DLD1 (cell line): ENCODE data around the gene RC3H1.
"Not testable (repeated sequence)": the region's sequence is repeated elsewhere in the genome, so short reads cannot be mapped to it uniquely, and the experiment has no call there.

ENCODE experiments used
- in situ Hi-C: cut with HindIII; loops from 2 replicates; pipeline ENCODE4 v1.10.0; 2017; ENCODE audit warnings: low sequenced_read_pairs

The RC3H1 gene

DNA sequence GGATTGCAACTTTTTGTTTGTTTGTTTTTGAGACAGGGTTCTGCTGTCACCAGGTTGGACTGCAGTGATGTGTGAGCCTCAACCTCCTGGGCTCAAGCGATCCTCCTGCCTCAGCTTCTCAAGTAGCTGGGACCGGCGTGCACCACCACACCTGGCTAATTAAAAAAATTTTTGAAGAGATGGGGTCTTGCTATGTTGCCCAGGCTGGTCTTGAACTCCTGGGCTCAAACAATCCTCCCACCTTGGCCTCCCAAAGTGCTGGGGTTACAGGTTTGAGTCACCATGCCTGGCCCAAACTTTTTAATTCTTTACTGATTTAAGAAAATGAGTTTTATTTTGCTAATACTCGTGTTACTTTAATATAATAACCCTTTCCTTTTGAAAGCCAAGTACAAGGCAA, 73.6 kb downstream of the RC3H1 start:
- in situ Hi-C loops: no loop called here

DNA sequence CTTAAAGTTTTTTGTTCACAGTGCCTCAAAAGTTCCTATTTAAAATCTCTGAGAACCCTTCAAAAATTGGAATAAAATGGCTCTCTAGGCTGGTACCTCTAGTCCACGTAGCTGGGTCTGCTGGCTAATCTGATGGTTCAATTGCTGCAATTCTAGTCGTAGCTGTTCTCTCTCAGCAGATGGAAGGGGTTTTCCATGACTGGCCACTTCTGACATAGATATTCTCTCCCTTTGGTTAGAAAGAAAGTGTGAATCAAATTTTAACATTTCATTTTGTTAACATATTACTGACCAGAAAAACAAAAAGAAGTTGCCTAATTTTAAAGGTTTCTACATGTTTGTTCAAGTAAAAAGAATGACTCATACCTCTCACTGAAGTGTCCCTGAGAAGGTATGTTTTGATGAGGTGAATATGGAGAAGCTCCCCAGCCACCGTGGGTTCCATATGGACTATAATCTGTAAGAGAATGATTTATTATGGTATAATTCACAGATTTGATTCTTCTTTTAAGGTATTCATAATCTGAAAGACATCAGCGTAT, 75.7 kb downstream of the RC3H1 start:
- in situ Hi-C loops: no loop called here

DNA sequence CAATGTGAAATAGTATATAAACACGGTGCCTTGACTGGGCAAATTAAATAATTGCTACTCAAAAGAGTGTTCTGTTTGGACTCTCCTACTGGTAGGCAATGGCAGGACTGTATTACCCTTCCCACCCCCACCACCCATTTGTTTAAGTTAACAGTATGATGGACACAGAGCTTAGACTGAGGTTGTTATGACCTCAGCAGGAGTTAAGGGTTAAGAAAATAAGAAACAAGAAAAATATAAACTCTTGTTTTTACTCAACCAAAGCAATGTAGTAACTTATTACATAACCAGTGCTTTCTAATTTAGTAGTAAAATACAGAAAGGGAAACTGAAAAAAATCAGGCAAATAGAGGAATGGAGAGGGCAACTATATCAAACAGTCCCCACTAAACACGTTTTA, 85.1 kb downstream of the RC3H1 start:
- in situ Hi-C loops: no loop called here

DNA sequence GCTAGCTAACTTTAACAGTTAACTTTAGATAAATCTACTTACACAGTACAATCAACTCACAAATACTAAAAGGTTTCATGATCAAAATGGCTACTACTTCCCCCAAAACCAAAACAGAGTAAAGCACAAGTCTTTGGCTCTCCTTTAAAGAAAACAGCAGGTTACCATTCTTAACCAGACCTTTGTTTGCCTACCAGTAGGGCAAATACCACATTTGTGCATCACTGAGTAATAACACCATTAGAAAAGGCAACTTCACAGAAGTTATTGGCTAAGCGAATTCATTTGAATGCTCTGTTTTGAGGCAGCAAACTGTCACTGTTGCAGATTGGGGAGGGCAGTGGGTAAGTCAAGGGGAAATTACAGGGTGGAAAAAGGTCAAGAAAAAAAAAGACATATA, 87.7 kb downstream of the RC3H1 start:
- in situ Hi-C loops: no loop called here

DNA sequence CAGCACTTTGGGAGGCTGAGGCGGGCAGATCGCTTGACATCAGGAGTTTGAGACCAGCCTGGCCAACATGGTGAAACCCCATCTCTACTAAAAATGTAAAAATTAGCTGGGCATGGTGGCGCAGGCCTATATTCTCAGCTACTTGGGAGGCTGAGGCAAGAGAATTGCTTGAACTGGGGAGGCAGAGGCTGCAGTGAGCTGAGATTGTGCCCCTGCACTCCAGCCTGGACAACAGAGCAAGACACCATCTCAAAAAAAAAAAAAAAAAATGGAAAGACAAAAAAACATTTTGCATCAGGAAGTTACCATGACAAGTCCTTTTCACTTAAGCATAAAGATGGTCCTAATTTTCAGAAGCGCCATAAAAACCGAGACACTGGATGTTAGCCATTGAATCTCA, 91.6 kb downstream of the RC3H1 start:
- in situ Hi-C loops: not testable (repeated sequence)

DNA sequence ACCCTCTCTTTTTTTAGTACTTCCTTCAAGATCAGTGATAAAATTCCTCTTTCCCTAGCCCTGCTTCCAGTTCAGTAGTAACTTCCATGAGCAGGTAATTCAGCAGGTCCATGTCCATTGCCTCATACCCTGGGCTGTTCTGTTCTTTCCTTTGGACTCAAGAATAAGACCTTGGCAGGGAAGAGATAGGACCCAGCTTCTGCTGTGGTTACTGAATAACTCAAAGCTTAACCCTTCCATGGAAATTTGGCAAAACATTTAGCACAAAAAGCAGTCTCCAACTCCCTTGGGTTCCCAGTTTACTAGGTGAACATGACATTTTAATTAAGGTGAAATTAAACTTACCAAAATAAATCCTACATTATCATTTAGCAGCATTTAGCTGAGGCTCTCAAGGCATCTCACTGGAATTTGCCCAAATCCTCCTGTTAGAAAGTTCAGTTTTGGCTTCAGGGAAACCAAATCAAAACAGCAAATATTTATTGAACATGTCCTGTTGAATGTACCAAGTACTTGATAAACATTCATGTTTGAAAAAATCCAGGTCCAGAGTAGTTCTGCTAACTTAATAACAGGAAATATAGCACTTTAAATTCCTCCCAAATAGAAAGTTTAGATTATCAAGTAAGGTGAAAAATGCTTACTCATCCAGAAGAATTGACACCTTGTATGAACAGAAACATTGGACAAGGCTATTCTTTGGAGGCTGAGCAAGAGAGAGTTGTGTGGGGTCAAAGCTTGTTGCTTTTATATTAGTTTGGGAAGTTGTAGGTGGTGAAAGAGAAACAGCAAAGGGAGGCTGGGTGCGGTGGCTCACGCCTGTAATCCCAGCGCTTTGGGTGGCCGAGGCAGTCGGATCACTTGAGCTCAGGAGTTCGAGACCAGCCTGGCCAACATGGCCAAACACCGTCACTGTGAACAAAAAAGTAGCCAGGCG, 96.6 kb downstream of the RC3H1 start:
- in situ Hi-C loops: no loop called here

DNA sequence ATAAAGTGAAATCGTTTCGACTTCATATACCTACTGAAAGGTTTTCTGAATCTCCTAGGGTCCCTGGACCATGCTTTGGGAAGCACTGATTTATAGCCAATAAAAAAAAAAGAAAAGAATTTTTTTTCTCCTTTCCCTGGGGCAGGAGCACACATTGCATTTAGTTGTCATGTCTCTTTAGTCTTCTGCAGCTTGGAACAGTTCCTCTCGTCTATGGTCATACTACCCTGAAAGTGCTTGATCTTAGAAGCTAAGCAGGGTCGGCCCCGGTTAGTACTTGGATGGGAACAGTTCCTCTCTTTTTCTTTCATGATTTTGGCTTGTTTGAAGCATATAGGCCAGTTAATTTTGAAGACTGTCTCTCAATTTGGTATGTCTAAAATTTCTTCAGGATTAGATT, 101.3 kb downstream of the RC3H1 start:
- in situ Hi-C loops: no loop called here

DNA sequence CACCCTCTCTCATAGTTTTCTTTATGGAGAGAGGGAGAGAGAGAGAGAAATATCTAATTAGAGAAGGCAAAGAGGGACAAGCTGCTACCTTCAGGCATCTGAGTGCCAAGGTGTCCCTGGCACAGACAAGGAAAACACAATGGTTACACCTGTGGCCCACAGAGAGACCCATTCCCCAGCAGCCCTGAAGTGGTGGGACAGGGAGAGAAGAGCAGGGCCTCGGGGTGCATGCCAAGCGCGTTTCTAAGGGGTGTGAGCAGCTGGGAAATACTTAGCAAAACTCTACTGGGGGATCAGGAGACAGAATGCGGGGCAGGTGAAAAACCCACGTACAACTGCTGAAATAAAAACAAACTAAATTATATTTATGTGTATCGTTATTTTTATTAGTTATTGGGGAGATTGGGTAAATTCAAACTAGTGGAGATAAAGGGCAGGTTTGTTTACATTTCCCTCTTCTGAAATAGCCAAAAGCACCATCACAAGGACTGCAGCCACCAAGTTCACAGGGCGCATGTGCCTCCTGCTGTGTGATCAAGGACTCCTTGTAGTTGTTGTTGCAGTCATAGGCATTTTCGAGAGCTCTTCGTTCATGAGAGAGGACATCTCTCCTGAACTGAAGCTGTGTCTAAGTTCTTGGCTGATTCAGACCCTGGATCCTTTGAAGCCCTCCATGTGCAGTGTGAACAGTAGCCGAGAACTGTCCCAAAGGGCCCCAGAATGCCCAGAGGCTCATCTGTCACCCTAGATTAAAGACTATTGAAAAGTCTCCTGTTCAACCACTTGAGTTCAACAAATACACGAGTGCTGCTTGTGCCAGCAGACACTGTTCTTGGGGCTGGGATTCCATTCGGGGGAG, 104.3 kb downstream of the RC3H1 start:
- in situ Hi-C loops: no loop called here

DNA sequence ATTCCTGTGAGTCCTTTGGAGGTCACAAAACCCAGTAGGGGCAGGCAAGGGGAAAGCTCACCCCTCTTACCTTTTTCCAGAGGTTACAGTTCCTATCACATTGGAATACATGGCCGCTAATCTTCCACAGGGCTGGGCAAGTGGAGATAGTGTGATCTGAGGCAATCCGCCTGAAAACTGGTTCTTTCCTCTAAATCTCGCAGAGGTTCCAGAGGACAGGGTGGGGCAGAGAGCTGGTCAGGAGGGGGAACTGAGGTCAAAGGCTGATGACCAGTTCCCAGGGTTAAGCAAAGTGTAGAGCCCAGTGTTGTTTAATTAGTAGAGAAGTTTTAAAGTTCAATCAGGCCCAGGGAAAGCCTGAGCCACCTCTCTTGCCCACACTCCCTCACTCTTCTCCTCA, 105.0 kb downstream of the RC3H1 start, which contains the start of gene SERPINC1:
TSS of gene SERPINC1 (minus strand) at position 179 of the 400 bp plus-strand sequence. CDS start at position 111, 68 bp downstream.
- in situ Hi-C loops: no loop called here

DNA sequence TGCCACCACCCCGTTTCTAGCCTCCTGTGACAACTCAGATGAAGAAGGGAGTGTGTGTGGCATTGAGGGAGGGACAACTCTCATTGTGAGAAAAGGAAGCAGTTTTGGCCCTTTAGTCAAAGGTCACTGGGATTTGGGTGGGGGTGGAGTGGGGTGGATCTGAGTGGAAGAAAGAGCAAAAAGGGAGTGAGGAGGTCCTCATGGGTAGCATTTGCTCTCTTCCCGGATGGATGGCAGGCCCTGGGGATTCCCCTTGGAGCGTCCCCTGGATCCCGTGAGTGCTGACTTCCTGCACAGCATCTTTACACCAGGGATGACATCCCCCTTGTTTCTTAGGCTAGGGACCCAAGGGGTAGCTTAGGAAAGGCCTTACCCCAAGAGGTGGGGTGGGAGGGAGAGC, 105.5 kb downstream of the RC3H1 start:
- in situ Hi-C loops: no loop called here

DNA sequence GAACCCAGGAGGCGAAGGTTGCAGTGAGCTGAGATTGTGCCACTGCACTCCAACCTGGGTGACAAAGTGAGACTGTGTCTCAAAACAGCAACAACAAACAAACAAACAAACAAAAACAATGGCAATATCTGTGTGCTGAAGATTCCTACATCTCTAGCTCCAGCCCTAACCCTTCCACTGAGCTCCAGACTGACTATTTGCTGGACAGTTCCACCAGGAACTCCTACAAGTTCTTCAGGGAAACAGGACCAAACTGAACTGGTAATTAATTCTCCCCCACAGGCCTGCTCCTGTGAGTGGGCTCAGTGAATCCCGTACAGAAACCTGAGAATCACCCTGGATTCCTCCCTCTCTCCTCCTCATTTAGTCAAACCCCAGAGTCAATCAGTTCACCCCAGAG, 106.6 kb downstream of the RC3H1 start:
- in situ Hi-C loops: no loop called here

DNA sequence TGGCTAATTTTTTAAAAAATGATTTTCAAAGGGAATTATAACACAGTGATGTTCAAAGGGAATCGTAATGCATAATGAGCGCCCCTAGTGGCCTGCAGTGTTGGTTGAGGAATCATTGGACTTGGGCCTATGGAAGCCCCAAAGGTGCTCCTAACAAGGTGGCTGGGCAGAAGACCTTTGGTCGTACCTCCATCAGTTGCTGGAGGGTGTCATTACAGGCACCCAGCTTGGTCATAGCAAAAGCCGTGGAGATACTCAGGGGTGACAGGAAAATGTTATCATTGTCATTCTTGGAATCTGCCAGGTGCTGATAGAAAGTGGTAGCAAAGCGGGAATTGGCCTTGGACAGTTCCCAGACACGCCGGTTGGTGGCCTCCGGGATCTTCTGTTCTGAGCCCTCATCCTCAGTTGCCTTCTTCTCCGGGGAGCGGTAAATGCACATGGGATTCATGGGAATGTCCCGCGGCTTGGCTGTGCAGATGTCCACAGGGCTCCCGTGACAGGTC, 107.7 kb downstream of the RC3H1 start:
- in situ Hi-C loops: no loop called here

DNA sequence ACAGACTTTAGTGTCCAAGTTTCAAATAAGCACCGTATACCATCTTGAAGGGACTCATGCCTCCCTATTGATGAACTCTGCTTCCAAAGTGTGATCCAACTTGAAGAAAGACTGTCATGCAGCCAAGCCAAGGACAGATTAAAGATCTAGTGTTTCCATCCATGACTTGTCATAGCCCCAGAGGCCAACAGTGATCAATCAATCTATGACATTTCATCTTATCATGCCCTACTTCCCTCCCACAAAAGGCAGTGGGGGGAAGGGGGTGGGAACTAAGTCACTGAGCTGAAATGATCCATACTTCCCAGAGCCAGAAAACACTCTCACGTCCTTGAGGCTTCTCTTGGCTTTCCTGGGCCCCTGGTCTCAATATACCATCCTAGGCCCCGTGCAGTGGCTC, 109.0 kb downstream of the RC3H1 start:
- in situ Hi-C loops: no loop called here

DNA sequence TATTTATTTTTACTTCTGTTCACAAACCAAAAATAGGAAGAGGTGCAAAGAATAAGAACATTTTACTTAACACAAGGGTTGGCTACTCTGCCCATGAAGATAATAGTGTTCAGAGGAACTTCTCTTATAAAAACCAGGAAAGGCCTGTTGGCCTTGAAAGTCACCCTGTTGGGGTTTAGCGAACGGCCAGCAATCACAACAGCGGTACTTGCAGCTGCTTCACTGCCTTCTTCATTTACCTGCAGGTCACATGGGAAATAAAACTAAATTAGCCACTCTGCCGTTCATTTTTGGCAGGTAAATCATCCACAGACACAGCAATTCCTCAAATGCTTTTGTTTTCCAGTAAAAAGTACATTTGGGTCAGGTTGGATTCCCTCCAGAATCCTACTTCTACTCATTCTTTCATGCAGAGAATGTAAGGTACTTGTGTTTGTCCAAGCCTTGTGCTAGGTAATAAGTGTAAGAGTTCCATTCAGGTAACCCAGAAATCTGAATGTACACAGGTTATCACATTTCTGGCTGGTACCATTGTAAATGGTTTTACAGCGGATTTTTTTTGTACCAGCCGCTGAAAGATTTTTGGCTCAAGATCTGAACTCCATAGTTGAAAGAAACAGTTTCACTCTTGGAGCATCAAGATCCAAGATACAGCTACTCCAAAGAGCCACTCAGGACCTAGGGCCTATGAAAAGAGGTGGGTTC, 118.2 kb downstream of the RC3H1 start:
- in situ Hi-C loops: no loop called here

DNA sequence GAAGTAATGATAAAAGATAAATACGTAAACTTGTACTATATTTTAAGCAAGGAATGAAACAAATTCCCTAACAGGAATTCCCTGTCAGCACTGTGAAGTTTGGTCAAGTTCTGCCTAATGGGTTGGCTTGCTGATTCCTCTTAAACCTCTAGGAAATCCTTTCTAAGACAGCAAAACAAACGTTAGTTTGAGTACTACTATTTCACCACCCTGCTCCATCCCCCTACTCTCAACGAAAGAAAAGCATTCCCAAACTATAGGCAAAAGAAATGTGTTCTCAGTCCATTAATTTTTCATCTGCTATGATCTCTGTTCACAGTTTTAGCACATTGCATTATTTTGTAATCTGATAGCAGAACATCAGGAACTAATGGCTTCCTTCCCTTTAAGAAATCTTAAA, 121.2 kb downstream of the RC3H1 start:
- in situ Hi-C loops: no loop called here

DNA sequence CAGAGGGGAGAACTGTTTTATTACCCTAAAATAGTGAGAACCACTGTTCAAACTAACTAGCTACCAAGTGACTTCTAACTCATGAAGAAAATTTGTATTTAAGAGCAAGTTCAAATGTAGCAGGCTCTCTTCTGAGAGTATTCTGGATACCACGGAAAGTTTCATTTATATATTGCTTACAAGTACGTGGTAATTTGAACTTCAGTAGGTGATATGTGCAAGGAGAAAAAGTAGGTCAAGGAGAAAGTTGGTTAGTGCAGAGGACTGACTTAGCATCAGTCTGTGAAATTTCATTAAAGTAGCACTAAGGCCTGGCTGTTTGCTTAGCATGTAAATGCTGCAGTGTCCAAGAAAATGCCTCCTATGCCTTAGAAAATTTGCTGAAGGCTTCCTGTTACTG, 121.7 kb downstream of the RC3H1 start:
- in situ Hi-C loops: no loop called here

DNA sequence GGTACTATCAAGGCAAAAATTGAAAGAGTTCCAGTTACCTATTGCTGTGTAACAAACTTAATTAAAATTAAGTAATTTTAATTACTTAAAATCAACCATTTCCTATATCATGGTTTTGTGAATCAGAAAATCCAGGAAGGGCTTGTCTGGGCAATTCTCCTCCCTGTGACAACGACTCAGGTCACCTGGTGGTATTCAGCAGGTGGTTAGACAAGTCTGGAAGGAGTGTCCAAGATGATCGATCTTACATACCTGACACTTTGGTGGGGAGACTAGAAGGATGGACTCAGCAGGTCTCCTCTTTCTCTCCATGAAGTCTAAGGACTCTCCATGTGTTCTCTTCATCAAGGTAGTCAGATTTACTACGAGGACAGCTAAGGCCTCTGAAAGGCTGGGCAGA, 128.0 kb downstream of the RC3H1 start:
- in situ Hi-C loops: no loop called here

DNA sequence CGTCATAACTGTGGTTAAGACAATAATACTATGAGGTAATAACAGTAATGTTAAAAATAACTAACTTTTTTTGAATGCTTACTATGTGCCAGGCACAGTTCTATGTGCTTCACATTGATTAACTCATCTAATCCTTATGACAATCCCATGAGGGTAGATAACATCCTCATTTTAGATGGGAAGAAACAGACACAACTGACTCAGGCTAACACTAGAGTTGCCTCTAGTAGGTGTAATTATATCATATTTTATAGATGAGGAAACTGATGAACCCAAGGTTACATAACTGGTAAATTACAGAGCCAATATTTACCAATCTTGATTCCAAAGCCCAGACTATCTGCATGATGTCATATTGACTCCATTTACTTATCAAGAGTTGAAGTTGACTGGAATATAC, 128.5 kb downstream of the RC3H1 start:
- in situ Hi-C loops: no loop called here

DNA sequence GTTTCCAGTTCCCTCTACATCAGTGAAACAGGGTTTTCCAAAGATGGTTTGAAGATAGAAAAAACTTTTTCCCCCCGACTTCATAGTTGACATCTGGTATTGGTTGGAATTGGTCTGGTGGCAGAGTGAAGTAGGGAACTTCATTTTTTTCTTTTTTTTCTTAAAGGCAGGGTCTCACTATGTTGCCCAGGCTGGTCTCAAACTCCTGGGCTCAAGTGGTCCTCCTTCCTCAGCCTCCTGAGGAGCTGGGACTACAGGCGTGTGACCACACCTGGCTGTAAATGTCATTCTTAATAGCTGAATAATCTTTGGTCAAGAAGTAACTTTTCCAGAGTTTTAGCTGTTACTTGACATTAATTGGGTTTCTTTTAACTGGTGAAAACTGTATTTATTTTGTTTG, 132.3 kb downstream of the RC3H1 start:
- in situ Hi-C loops: no loop called here

DNA sequence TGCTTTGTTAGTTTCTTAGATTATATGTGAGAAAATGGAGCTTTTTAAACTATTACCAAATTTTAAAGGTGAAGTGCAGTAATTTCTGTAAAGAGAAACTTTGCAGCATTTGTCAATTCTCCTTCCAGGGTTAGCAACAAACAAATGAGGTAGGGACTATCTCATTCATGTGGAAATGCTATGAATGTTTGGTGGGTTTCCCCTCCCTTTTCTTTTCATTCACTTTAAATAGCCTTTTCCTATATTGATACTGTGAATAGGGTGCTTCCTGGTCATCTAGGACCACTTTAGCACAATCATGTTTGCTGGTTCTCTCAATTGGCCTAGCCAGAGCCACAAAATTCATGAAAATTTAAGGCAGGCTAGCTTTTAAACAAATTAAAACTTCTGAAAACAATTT, 133.4 kb downstream of the RC3H1 start:
- in situ Hi-C loops: no loop called here

DNA sequence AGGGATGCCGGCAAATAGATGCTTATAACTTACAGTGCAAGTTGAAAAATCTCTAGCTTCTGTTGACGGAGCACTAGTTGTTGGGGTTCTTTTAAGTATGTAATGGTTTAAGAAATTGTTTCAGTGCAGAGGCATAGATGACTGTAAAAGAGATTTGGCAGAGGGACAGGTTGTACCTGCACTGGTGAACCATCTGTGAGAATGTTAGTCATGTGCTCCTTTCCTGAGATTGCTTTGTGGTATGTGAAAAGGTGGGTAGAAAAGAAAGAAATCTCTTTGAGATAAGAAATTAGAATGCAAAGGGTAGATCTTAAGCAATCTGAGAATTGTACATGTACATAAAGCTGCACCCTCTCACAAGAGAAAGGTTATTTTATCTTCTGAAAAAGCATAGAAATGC, 134.5 kb downstream of the RC3H1 start:
- in situ Hi-C loops: no loop called here
